SKM-1 treated with dmso at 0.1 percent for 144 hours (cell line): ENCODE data around the gene FBLN5.
"Not testable (repeated sequence)": the region's sequence is repeated elsewhere in the genome, so short reads cannot be mapped to it uniquely, and the experiment has no call there.

Experiments
- DNase-seq: peaks from one replicate; lab custom pipeline; 2025; ENCODE audit not compliant: unreplicated experiment; lab: John Stamatoyannopoulos, UW

FBLN5 gene

DNA sequence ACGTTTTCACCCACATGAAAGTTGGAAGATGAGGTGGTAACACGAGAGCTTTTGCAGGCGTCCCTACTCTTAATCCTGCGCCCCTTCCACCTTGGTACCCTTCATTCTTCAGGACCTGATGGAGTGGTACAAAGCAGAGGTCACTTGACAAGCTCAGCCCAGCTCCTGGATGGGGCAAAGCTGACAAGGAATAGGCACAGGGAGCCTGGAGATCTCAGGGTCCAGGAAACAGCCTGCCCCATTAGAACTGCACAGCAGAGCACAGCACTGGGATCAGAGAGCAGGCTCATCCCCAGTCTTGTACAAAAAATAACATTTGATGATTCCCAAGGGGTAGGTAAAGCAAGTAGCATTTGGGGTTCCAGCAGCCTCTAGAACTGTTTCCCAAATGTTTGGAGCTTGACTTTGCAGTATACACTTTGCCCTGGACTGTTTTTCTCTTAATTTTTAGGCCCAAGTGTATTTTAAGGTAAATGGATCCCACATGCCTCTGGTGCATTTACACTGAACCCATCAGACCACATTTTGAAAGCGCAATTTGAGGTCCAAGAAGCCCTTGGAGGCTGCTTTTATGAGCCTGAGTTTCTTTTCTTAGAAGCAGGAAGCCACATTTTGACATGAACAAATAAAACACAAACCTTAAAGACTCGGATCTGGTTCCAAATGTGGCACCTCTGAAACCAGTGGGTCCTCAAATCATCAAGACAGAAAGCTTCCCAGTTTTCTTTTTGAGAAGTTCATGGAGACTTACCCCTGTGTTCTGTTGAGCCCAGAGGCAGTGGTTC lies 80.8 kb downstream of the FBLN5 start:
- no peak for DNase-seq

DNA sequence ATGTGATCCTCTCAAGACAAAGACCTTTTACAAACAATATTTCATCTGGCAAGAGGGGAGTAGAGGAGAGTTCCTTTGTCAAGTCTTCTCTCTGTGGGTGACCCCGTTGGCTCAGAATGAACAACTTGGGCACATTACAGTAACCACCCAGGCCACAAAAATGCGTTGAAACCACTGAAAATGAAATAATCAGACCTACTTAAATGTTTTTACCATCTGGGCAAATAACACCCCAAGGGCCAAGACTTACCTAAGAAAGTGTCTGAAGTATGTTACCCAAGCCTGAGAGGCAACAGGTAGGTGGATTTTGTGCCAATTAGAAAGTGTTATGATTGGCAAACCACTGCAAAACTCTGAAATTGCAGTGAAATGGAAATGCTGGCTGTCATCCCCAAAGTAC lies 81.4 kb downstream of the FBLN5 start:
- DNase-seq, result no peak

DNA sequence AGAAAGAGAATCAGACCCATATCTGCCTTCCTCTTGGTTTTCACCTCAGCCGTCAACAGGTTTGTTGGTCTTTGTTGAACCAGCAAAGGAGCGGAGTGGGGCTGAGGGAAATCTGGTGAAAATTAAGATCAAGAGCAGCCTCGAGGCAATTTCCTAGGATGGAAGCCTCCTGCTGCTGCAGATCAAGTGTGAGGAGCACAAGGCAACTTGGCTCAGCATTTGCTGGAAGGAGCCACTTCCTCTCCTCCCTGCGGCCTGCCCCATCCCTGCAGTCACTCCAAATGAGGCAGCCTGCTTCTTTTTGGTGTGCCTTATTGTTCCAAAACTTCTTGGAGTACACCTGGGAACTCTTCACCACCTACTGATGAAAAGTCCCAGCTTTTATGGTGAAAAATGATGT lies 85.1 kb downstream of the FBLN5 start:
- DNase-seq, result no peak

DNA sequence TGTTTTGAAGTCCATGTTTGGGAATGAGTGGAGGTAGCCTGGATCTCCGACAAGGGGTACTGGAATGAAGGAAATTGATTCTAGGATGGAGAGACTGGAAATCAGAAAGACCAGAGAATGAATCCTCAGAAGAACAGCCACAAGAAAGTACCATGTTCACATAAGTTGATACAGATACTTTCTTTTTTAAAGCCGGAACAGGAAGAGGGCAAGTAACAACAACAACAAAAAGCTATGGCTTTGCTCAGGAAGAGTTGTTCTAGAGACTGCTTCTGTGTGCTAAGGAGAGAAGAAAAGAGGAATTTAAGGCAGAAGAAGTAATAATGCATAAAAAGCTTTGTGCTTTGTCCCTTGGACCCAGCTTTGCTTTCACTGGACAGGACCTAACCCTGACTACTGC lies 86.4 kb downstream of the FBLN5 start:
- DNase-seq, result no peak

DNA sequence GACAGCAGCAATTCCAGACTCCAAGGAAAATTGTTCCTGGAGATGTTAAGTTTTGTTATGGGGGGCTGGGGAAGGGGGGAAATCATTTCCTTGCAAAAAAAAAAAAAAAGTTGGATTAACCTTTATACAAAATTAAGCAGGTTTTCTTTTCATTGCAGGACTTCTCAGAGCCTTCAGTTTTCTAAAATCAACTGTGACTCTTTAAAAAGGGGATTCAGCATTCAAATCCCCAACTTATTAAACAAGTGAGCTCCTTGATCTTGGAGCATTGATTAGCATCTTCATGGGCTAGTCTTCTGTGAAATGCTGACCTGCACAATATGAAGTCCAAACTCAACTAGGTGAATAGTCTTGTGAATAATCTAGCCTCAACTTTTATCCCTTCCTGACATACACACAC lies 87.3 kb downstream of the FBLN5 start:
- no peak for DNase-seq

DNA sequence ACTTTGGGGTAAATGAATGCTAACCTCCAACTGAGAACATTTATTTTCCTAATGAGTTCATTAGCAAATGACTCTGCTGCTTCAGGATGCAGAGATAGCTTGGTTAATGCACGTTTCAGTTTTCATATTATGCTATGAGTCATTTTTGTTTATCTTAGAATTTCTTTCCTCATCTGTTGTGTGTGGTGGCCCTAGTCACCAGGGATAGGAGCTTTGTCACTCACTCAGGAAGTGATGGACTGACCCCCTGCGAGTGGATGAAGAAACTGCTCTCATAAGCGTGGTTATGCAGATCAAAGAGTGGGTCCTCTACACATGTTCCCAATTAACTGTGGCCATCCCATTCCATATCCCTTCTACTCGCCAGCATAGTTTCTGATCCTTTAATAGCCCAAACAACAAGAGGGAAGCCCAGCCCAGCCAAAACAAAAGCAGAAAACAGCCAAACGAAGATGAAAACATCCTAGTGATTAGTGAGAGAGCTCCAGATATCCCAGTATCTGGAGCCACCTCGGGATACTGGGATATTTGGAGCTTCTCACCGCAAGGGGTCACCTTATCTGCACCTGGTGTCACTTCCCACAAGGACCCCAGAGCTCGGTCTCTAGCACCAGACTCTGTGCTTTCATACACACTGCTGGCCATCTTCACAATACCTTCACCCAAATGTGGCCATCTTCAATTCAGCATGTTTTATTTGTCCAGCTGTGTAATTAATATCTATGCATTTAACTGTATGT lies 88.8 kb downstream of the FBLN5 start:
- DNase-seq, result no peak

DNA sequence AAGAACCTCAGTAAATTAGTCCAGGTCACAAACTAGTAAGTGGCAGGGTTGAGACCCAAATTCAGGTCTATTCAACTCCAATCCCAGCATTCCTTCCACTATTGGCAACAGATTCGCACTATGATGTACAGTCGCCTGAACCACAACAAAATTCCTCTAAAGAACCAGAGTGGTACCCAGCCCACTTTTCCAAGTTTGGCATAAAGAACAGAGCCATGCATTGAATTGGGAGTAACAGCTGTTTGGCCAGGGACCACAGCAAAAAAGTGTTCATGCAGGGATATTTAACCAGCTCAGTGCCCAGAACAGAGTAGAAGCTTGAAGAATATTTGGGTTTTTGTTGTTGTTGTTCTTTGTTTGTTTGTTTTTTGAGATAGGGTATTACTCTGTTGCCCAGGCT lies 89.9 kb downstream of the FBLN5 start:
- no peak for DNase-seq

DNA sequence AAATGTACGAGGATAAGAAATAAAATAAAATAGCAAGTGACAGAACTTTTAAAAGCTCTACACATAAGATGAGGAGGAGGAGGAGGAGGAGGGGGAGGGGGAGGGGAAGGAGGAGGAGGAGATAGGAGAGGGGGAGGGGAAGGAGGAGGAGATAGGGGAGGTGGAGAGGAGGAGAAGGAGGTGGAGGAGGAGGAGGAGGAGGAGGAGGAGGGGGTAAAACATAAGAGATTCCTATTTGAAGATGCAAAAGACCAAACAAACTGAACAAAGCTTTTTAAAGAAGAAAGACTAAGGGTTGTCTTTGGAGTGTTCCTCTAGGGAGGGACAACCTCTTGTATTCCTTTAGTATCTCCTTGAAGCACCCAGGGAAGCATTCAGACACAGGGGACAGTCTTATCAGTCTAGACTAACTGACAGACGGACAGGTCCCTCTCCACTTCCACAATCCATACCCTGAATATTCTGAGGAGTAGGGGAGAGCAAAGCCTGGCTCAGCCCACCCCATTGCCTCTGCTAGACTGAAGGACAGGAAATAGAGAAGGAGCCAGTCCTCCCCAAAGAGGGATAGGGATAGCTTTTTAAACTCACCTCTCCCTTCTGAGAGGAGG lies 93.1 kb downstream of the FBLN5 start:
- no peak for DNase-seq

DNA sequence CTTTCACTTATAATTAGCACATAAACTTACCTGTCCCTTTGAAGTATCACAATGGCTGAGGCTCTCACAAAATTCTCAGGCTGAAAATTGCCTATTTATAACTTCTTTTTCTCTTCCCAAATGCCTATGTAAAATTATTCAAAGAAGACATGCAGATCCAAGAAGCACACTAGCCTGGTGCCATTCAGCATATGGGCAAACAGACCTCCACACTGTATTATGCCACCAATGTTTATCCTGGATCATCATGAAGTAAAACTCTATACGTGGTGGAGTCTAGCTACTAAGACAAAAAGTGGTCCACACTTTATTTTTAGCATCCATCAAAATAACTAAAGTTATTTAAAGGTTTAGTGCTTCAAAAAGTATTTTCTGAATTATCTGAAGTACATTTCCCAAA lies 95.9 kb downstream of the FBLN5 start:
- DNase-seq, result no peak

DNA sequence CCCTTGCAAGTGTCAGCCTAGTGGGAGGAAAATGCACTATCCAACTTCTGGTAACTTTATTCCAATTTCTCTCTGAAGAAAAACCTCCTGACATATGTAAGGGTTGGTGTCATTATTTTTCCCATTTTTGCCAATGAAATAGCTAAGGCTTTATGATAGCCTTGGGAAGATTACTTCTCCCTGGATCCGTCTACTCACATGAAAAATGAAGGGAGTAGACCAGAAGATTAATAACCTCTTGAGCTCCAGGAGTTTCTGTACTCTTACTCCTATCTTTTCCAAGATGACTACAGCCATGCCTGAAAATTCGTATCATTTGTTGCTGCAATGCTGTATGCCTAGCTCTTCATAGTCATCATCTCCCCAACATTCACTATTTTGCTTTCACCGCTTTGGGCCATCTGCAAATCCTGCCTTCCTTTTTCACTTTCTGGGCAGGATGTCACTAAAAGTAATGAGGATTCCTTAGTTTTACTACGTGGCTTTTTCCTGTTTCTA lies 98.9 kb downstream of the FBLN5 start:
- DNase-seq, result no peak

DNA sequence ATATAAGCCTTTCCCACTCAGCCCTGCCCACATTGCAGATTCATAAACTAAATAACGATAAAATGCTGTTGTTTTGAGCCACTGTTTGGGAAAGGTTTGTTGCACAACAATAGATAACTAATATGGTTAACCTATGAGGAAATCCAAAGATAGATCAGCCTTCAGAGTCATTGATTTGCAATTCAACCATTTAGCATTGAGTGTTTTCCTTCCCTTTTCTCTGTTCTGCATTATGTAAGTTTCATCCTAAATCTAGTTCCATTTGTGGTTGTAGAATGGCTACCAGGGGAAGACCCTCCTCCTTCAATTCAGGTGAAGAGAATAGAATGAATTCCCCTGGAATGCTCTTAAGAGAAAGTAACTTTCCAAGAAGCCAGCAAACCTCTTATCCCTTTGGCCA lies 99.8 kb downstream of the FBLN5 start:
- DNase-seq, result no peak

DNA sequence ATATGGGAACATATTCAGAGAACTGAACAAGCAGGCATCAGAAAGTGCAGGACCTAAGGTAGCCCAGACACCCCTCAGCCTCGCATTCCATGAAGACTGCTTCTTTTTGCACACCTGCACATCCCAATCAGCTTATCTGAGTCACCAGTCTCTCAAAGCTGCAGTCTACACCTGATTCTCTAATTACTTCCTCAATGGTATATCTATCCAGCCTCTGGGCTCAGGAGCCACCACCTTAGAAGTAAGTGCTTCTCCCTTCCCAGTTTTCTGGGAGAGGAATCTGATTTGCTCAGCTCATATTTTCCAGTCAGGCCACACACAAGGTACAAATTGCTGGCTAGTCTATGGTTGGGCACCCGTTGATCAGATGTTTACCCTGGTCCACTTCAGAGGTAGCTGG lies 101.8 kb downstream of the FBLN5 start:
- DNase-seq, result no peak

DNA sequence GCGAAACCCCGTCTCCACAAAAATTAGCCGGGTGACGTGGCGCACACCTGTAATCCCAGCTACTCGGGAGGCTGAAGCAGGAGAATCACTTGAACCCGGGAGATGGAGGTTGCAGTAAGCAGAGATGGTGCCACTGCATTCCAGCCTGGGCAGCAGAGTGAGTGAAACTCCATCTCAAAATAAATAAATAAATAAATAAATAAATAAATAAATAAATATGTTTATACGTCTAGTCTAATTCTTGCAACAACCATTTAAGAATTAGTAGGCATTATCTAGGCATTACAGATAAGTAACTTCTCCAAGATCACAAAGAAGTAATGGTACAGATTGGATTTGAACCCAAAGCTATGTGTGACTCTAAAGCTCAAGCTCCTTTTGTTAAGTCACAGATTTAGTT lies 102.4 kb downstream of the FBLN5 start:
- not testable (repeated sequence) for DNase-seq

DNA sequence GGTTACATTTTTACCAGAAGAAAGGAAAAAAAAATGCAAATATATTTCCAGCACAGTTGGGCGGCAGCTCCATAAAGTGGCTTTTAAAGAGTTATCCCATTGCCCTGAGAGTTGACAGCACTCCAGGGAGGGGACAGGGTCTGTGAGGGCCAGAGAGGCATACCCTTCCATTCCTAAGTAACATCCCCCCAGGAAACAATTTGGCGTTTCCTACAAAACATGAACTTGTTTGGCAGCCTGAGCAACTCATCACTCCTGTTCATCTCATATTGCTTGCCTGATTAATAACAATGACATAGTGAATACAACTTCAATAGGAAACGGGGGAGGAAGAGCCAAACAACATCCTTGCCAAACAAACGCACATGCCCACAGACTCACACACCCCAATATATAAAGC lies 103.5 kb downstream of the FBLN5 start:
- no peak for DNase-seq

DNA sequence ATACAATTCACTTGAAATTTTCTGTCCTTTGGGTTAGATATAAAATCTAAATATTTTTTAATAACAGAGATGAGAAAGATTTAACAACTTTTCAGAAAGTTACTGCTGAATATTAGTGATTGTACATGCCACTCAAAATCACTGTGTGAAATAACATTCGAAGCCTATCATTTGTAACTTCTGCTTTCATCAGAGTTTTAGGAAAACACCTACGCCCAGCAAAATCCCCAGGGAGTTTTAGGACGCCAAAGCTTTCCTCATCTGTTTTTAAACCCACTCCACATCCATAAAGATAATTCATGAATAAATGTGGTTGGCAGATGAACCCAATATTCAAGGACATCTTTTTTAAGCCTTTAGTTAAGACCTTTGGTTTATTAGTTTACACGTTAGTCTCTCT lies 104.1 kb downstream of the FBLN5 start:
- no peak for DNase-seq

DNA sequence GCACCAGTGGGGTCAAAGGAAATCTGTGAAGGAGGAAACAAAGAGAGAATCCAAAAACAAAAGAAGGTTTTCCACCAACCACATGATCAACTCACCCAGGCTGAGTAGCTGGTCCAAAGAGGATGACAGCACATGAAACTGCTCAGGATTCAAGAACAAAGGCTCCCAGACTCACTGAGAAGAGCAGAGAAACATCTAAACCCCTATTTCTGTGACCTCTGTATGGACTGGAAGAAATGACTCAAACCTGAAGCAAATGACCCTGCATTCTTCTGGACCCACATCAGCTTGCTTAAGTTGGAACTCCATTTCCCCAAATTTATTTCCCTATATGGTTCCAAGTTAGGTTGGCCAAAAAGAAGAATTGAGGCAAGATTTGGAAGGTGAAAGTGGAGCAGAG lies 106.4 kb downstream of the FBLN5 start:
- DNase-seq, result no peak

DNA sequence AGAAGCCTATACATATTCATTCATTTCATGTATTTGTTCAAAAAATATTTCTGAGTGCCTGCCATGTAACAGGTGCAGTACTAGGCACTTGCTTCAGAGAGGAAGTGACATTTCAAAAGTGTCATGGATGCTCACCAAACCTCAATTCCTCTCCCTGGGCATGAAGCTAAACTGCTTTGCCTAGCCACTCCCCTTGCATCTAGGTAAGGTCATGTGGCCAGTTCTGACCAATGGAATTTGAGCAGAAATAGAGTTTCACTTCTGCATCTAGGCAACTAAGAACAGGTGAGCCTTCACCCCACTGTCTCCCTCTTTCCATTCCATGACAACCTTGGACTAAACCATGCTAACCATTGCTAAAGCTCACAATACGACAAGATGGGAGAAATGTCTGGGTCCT lies 107.7 kb downstream of the FBLN5 start:
- DNase-seq, result no peak

DNA sequence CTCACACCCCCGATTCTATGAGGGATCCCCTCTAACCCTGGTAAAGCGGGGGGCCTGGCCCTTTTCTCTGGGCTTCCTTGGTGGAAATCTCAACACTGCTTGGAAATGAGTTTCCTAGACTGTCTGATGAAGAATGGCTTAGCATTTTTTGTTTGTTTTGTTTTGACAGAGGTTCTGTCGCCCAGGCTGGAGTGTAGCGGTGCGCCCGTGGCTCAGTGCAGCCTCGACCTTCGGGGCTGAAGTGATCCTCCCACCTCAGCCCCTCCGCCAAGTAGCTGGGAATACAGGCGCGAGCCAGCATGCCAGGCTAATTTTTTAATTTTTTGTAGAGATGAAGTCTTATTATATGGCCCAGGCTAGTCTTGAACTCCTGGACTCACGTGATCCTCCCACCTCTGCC lies 110.4 kb downstream of the FBLN5 start:
- no peak for DNase-seq

DNA sequence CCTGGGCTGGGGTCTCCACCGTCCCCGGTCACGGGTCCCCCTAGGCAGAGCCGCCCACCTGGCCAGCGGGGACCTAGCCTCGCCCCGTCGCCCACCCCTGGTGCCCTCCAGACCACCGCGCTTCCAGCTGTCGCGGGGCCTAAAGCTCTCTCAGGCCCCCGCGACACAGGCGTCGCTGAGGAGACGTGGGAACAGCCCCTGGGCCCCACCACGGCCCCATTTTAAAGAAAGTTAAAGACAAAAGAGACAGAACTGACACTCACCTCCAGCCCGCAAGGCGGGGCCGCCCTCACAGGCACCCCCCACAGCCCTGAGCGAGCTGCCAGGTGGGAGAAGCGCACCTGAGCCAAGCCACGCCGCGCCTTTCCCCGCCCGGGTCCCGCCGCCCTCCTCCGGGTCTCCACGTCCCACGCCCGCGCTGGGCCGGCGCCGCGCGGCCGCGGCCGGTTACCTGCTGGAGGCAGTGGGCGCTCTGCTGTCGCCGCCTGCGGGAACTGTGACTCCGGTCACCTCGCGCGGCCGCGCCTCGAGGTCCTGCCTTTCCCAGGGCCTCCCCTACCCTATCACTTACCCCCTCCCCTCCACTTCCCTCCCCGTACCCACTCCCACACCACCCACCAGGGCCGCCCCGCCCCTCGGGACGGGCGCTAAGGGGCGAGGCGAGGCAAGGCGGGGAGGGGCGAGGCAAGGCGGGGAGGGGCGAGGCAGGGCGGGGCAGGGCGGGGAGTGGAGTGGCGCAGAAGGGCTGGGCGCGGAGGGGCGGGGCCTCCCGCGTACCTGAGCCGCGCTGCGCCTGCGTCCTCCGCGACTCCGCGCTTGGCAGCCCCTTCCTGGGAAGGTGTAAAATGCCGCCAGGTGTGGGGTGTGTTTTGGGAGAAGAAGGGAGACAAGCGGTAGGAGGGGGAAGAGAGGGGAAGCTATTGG lies 111.3 kb downstream of the FBLN5 start:
- no peak for DNase-seq

DNA sequence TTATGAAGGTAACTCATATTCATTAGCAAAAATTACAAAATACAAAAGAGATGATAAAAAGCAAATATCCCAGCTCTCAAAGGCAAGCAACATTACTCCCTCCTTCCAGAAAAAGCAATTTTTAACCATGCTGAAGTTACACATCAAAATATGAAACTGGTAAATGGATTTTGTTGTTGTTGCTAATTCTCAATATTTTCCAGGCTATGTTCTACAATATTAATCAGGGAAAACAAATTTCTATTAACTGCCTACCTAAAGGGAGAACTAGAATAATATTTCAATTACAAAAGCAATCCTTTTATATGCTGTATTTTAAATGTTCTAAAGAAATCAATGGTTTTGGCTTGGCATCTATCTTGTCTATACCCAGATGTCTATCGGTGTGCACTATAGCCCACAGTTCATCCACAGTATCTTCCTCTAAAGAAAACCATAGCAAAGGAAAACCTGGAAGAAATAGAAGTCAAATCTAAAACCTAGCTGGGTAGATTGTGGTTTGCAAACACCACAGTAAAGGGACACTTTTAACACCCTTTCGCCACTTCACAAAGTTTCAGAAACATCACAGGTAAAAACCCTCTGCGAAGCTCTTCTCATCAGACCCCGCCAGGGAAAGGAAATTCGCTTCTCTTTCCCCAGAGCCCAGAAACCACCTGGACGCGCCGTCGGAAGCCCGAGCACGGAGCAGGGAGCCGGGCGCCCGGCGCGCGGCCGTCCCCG lies 112.1 kb downstream of the FBLN5 start:
- DNase-seq, result no peak
